BLaER1 (cell line): Measurements from ENCODE around the gene KIAA2012.
"Not testable (repeated sequence)": the region's sequence is repeated elsewhere in the genome, so short reads cannot be mapped to it uniquely, and the experiment has no call there.

Experiments used
- H3K27ac ChIP-seq: shearing (Covaris generic); formaldehyde crosslinking; 2 replicates; pipeline ENCODE4 v1.8.1; 2022
- H3K27me3 ChIP-seq: shearing (Covaris generic); formaldehyde crosslinking; 2 replicates; pipeline ENCODE4 v1.8.1; 2022
- H3K36me3 ChIP-seq: shearing (Covaris generic); formaldehyde crosslinking; 2 replicates; pipeline ENCODE4 v1.8.1; 2022
- H3K4me1 ChIP-seq: shearing (Covaris generic); formaldehyde crosslinking; 2 replicates; pipeline ENCODE4 v1.8.1; 2022
- H3K4me2 ChIP-seq: shearing (Covaris generic); formaldehyde crosslinking; 2 replicates; pipeline ENCODE4 v1.8.1; 2022
- H3K4me3 ChIP-seq: shearing (Covaris generic); formaldehyde crosslinking; 2 replicates; pipeline ENCODE4 v1.8.1; 2022
- H3K9ac ChIP-seq: shearing (Covaris generic); formaldehyde crosslinking; 2 replicates; pipeline ENCODE4 v1.8.1; 2022
- H3K9me3 ChIP-seq: shearing (Covaris generic); formaldehyde crosslinking; 2 replicates; pipeline ENCODE4 v1.8.1; 2022
- H4K20me1 ChIP-seq: shearing (Covaris generic); formaldehyde crosslinking; 2 replicates; pipeline ENCODE4 v1.8.1; 2022
- Cebpa-rat ChIP-seq: shearing (Covaris generic); IDR thresholded peaks from 2 replicates; pipeline ENCODE4 v1.8.1; 2022

Gene KIAA2012

DNA sequence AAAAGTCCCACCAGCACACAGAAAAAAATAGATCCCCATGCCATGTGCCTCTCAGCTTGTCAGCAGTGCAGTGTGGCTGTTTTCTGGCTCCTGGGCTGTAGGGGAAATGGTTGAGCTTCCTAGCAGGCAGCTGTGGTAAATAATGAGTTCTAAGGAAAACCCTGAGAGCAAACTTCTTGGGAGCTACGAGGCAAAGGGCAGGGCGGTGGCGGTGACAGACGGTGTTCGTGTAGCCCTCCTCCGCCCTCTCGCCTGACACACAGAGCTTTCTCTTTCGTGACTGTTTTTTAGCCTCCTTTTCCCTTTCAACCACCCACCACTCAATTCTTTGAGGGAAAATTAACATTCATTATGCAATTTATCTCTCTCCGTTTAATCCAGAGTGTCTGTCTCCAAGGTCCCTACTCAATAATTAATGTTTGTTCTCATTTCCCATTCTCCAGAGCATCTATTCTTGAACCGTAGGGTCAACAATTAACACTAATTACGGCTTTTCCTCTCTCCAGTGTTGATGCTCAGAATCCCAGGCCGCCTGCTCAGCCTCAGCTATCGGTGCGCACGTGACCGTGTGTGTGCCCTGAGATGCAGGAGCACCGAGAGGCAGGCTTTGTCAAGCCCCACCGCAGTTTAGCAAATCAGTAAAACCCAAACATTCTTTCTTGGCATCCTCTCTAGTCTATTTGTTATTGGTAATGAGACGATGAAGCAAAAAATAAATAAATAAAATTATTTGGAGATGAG lies 50.1 kb downstream of the KIAA2012 start:
- no peaks in the 10 kb centered on the region for H4K20me1 ChIP-seq
- H3K4me1 ChIP-seq: no peaks in the 10 kb centered on the region
- no peaks in the 10 kb centered on the region for H3K27me3 ChIP-seq
- H3K9me3 ChIP-seq: peaks cover 18% of the 10 kb centered on the region
- H3K36me3 ChIP-seq: no peaks in the 10 kb centered on the region
- no peak overlapping the region for H3K9ac ChIP-seq
- no peak overlapping the region for H3K27ac ChIP-seq
- H3K4me2 ChIP-seq: no peak overlapping the region
- TF ChIP-seq Cebpa-rat: no peak
- H3K4me3 ChIP-seq: no peak overlapping the region

GRCh38 chr2:202124286-202124685 lies 51.2 kb downstream of the KIAA2012 start:
- Histone ChIP-seq H3K4me2 (no peak overlapping the region), H3K9me3 (peaks cover 18% of the 10 kb centered on the region), H4K20me1 (no peaks in the 10 kb centered on the region), H3K27ac (no peak overlapping the region), H3K4me3 (no peak overlapping the region), H3K9ac (no peak overlapping the region), H3K27me3 (no peaks in the 10 kb centered on the region), H3K4me1 (no peaks in the 10 kb centered on the region), H3K36me3 (no peaks in the 10 kb centered on the region)
- TF ChIP-seq Cebpa-rat: no peak

GRCh38 chr2:202127687-202128331 lies 54.8 kb downstream of the KIAA2012 start:
- Histone ChIP-seq H3K4me1 (no peaks in the 10 kb centered on the region), H3K9me3 (no peaks in the 10 kb centered on the region), H3K4me2 (no peak overlapping the region), H3K36me3 (no peaks in the 10 kb centered on the region), H3K4me3 (no peak overlapping the region), H3K27ac (no peak overlapping the region), H4K20me1 (no peaks in the 10 kb centered on the region), H3K27me3 (no peaks in the 10 kb centered on the region), H3K9ac (no peak overlapping the region)
- TF ChIP-seq Cebpa-rat: no peak

GRCh38 chr2:202129841-202130240 lies 56.8 kb downstream of the KIAA2012 start:
- Histone ChIP-seq H3K36me3 (no peaks in the 10 kb centered on the region), H3K9me3 (no peaks in the 10 kb centered on the region), H3K27ac (no peak overlapping the region), H3K27me3 (no peaks in the 10 kb centered on the region), H3K4me2 (no peak overlapping the region), H3K9ac (no peak overlapping the region), H4K20me1 (no peaks in the 10 kb centered on the region), H3K4me1 (no peaks in the 10 kb centered on the region), H3K4me3 (no peak overlapping the region)
- TF ChIP-seq Cebpa-rat: no peak

- Histone ChIP-seq H3K9me3 (0 out of 2 replicates have a peak, but pooled peaks cover 4% of the 10 kb centered on the region), H3K4me1 (no peaks in the 10 kb centered on the region)
Observed at GRCh38 chr2:202133200-202133908, 60.3 kb downstream of the KIAA2012 start.

GRCh38 chr2:202133909-202134265 lies 60.8 kb downstream of the KIAA2012 start:
- Histone ChIP-seq H3K4me2 (no peak overlapping the region), H4K20me1 (no peaks in the 10 kb centered on the region), H3K4me1 (no peaks in the 10 kb centered on the region), H3K27me3 (no peaks in the 10 kb centered on the region), H3K27ac (no peak overlapping the region), H3K9ac (no peak overlapping the region), H3K36me3 (no peaks in the 10 kb centered on the region), H3K4me3 (no peak overlapping the region), H3K9me3 (0 out of 2 replicates have a peak, but pooled peaks cover 4% of the 10 kb centered on the region)
- no peak for TF ChIP-seq Cebpa-rat

More at GRCh38 chr2:202133200-202133908, 60.3 kb downstream of the KIAA2012 start:
- Histone ChIP-seq H4K20me1 (no peaks in the 10 kb centered on the region), H3K4me2 (no peak overlapping the region), H3K36me3 (no peaks in the 10 kb centered on the region), H3K27ac (no peak overlapping the region), H3K4me3 (no peak overlapping the region), H3K27me3 (no peaks in the 10 kb centered on the region), H3K9ac (no peak overlapping the region)
- TF ChIP-seq Cebpa-rat: no peak

GRCh38 chr2:202135091-202135874 lies 62.2 kb downstream of the KIAA2012 start:
- no peak for TF ChIP-seq Cebpa-rat
- Histone ChIP-seq H3K4me1 (no peaks in the 10 kb centered on the region), H3K9ac (no peak overlapping the region), H3K4me3 (no peak overlapping the region), H3K4me2 (no peak overlapping the region), H3K9me3 (0 out of 2 replicates have a peak, but pooled peaks cover 4% of the 10 kb centered on the region), H3K27me3 (no peaks in the 10 kb centered on the region), H4K20me1 (no peaks in the 10 kb centered on the region), H3K27ac (no peak overlapping the region), H3K36me3 (no peaks in the 10 kb centered on the region)

- not testable (repeated sequence) for H3K27me3 ChIP-seq, H3K4me2 ChIP-seq, H3K27ac ChIP-seq, H4K20me1 ChIP-seq, H3K9ac ChIP-seq, H3K4me1 ChIP-seq, H3K4me3 ChIP-seq, H3K36me3 ChIP-seq, H3K9me3 ChIP-seq
Observed at GRCh38 chr2:202136039-202136438, 63.0 kb downstream of the KIAA2012 start.

DNA sequence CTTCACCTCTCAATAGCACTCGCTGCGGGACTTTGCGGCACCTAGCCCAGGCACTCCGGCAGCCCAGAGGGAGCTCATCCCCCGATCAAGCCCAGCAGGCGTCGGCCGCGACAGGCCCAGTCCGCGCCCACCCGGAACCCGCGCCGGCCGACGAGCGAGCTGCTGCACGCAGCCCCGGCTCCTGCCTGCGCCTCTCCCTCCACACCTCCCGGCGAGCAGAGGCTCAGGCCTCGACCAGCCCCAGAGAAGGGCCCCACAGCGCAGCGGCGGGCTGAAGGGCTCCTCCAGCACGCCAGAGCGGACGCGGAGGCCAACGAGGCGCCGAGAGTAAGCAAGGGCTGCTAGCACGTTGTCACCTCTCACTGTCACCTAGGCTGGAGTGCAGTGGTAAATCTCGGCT lies 63.5 kb downstream of the KIAA2012 start:
- Histone ChIP-seq H3K27me3 (no peaks in the 10 kb centered on the region), H3K36me3 (no peaks in the 10 kb centered on the region), H3K27ac (no peak overlapping the region), H3K9ac (no peak overlapping the region), H3K9me3 (0 out of 2 replicates have a peak, but pooled peaks cover 4% of the 10 kb centered on the region), H3K4me3 (no peak overlapping the region), H3K4me1 (no peaks in the 10 kb centered on the region), H3K4me2 (no peak overlapping the region), H4K20me1 (no peaks in the 10 kb centered on the region)
- TF ChIP-seq Cebpa-rat: no peak
